Measurements from ENCODE around the gene FBXL17.

The FBXL17 gene

GRCh38 chr5:107830750-107831149 is 551.1 kb downstream of the FBXL17 start:
- Mint-ChIP-seq H3K27me3 (no peaks in the 10 kb centered on the region), H3K4me1 (ENCODE audit: low read depth) (no peaks in the 10 kb centered on the region), H3K4me3 (no peak overlapping the region), H3K9me3 (peaks cover 12% of the 10 kb centered on the region), H3K36me3 (ENCODE audit: low read depth) (no peaks in the 10 kb centered on the region), H3K27ac (no peak overlapping the region)
- intact Hi-C loops (cut with micrococcal nuclease), result no loop called here

- Mint-ChIP-seq H3K4me1 (ENCODE audit: low read depth) (no peaks in the 10 kb centered on the region), H3K36me3 (ENCODE audit: low read depth) (no peaks in the 10 kb centered on the region), H3K4me3 (no peak overlapping the region), H3K27ac (no peak overlapping the region), H3K27me3 (no peaks in the 10 kb centered on the region), H3K9me3 (peaks cover 35% of the 10 kb centered on the region)
- intact Hi-C loops (cut with micrococcal nuclease), result no loop called here
Observed at GRCh38 chr5:107826311-107827000, 555.4 kb downstream of the FBXL17 start.

GRCh38 chr5:107824821-107825220 is 557.1 kb downstream of the FBXL17 start:
- Mint-ChIP-seq H3K27me3 (no peaks in the 10 kb centered on the region), H3K4me1 (ENCODE audit: low read depth) (no peaks in the 10 kb centered on the region), H3K9me3 (peaks cover 35% of the 10 kb centered on the region), H3K36me3 (ENCODE audit: low read depth) (no peaks in the 10 kb centered on the region), H3K27ac (no peak overlapping the region), H3K4me3 (no peak overlapping the region)
- intact Hi-C loops (cut with micrococcal nuclease), result no loop called here

GRCh38 chr5:107821288-107821687 is 560.6 kb downstream of the FBXL17 start:
- no peaks in the 10 kb centered on the region for H3K27me3 Mint-ChIP-seq
- intact Hi-C loops (cut with micrococcal nuclease), result no loop called here

GRCh38 chr5:107820429-107820828 is 561.5 kb downstream of the FBXL17 start:
- Mint-ChIP-seq H3K27me3 (no peaks in the 10 kb centered on the region), H3K9me3 (peaks cover 23% of the 10 kb centered on the region), H3K4me1 (ENCODE audit: low read depth) (no peaks in the 10 kb centered on the region), H3K27ac (no peak overlapping the region), H3K36me3 (ENCODE audit: low read depth) (no peaks in the 10 kb centered on the region), H3K4me3 (no peak overlapping the region)
- intact Hi-C loops (cut with micrococcal nuclease), result no loop called here

More at GRCh38 chr5:107821288-107821687, 560.6 kb downstream of the FBXL17 start:
- Mint-ChIP-seq H3K27ac (no peak overlapping the region), H3K4me1 (ENCODE audit: low read depth) (no peaks in the 10 kb centered on the region), H3K36me3 (ENCODE audit: low read depth) (no peaks in the 10 kb centered on the region), H3K4me3 (no peak overlapping the region), H3K9me3 (peaks cover 23% of the 10 kb centered on the region)

GRCh38 chr5:107817951-107818350 is 563.9 kb downstream of the FBXL17 start:
- no peaks in the 10 kb centered on the region for H3K4me1 Mint-ChIP-seq (ENCODE audit: low read depth)
- no peaks in the 10 kb centered on the region for H3K36me3 Mint-ChIP-seq (ENCODE audit: low read depth)
- H3K9me3 Mint-ChIP-seq, result peaks cover 14% of the 10 kb centered on the region
- no peak overlapping the region for H3K27ac Mint-ChIP-seq
- intact Hi-C loops (cut with micrococcal nuclease), result no loop called here
- H3K4me3 Mint-ChIP-seq, result no peak overlapping the region
- no peaks in the 10 kb centered on the region for H3K27me3 Mint-ChIP-seq

GRCh38 chr5:107817436-107817835 is 564.5 kb downstream of the FBXL17 start:
- no peaks in the 10 kb centered on the region for H3K27me3 Mint-ChIP-seq
- H3K27ac Mint-ChIP-seq, result no peak overlapping the region
- peaks cover 9% of the 10 kb centered on the region for H3K9me3 Mint-ChIP-seq
- intact Hi-C loops (cut with micrococcal nuclease), result no loop called here
- no peaks in the 10 kb centered on the region for H3K36me3 Mint-ChIP-seq (ENCODE audit: low read depth)
- H3K4me3 Mint-ChIP-seq, result no peak overlapping the region
- H3K4me1 Mint-ChIP-seq (ENCODE audit: low read depth), result no peaks in the 10 kb centered on the region

GRCh38 chr5:107815109-107815508 is 566.8 kb downstream of the FBXL17 start:
- intact Hi-C loops (cut with micrococcal nuclease), result no loop called here

GRCh38 chr5:107814183-107814827 is 567.6 kb downstream of the FBXL17 start:
- H3K27me3 Mint-ChIP-seq, result no peaks in the 10 kb centered on the region
- H3K36me3 Mint-ChIP-seq (ENCODE audit: low read depth), result no peaks in the 10 kb centered on the region
- no peaks in the 10 kb centered on the region for H3K4me1 Mint-ChIP-seq (ENCODE audit: low read depth)
- intact Hi-C loops (cut with micrococcal nuclease), result no loop called here
- no peak overlapping the region for H3K4me3 Mint-ChIP-seq
- H3K9me3 Mint-ChIP-seq, result no peaks in the 10 kb centered on the region
- no peak overlapping the region for H3K27ac Mint-ChIP-seq

More at GRCh38 chr5:107815109-107815508, 566.8 kb downstream of the FBXL17 start:
- H3K9me3 Mint-ChIP-seq, result no peaks in the 10 kb centered on the region
- no peaks in the 10 kb centered on the region for H3K4me1 Mint-ChIP-seq (ENCODE audit: low read depth)
- H3K36me3 Mint-ChIP-seq (ENCODE audit: low read depth), result no peaks in the 10 kb centered on the region
- H3K27ac Mint-ChIP-seq, result no peak overlapping the region
- H3K27me3 Mint-ChIP-seq, result no peaks in the 10 kb centered on the region
- H3K4me3 Mint-ChIP-seq, result no peak overlapping the region

GRCh38 chr5:107813559-107813958 is 568.3 kb downstream of the FBXL17 start:
- Mint-ChIP-seq H3K4me1 (ENCODE audit: low read depth) (no peaks in the 10 kb centered on the region), H3K27ac (no peak overlapping the region)

GRCh38 chr5:107812570-107813141 is 569.2 kb downstream of the FBXL17 start:
- Mint-ChIP-seq H3K4me1 (ENCODE audit: low read depth) (no peaks in the 10 kb centered on the region), H3K9me3 (no peaks in the 10 kb centered on the region), H3K4me3 (no peak overlapping the region)

More at GRCh38 chr5:107813559-107813958, 568.3 kb downstream of the FBXL17 start:
- Mint-ChIP-seq H3K36me3 (ENCODE audit: low read depth) (no peaks in the 10 kb centered on the region), H3K27me3 (no peaks in the 10 kb centered on the region), H3K9me3 (no peaks in the 10 kb centered on the region), H3K4me3 (no peak overlapping the region)
- intact Hi-C loops (cut with micrococcal nuclease), result no loop called here

GRCh38 chr5:107809201-107810034 is 572.5 kb downstream of the FBXL17 start:
- no peak overlapping the region for H3K4me3 Mint-ChIP-seq
- H3K27me3 Mint-ChIP-seq, result no peaks in the 10 kb centered on the region
- intact Hi-C loops (cut with micrococcal nuclease), result no loop called here
- no peaks in the 10 kb centered on the region for H3K9me3 Mint-ChIP-seq
- no peaks in the 10 kb centered on the region for H3K36me3 Mint-ChIP-seq (ENCODE audit: low read depth)
- H3K4me1 Mint-ChIP-seq (ENCODE audit: low read depth), result no peaks in the 10 kb centered on the region
- no peak overlapping the region for H3K27ac Mint-ChIP-seq

More at GRCh38 chr5:107812570-107813141, 569.2 kb downstream of the FBXL17 start:
- H3K27me3 Mint-ChIP-seq, result no peaks in the 10 kb centered on the region
- intact Hi-C loops (cut with micrococcal nuclease), result no loop called here
- H3K36me3 Mint-ChIP-seq (ENCODE audit: low read depth), result no peaks in the 10 kb centered on the region
- H3K27ac Mint-ChIP-seq, result no peak overlapping the region

Data from dendritic cell treated with granulocyte-macrophage colony-stimulating factor and Interleukin-4, amounts not matched to agents 40 ng/mL and 50 ng/mL, for 4 days (primary cell).